Measurements from ENCODE around the gene DNAJB13.
A peak's percentile ranks its signal among the peaks of the same experiment; 100 is the strongest.

Gene DNAJB13

GRCh38 chr11:73975479-73975757 is 24.6 kb downstream of the DNAJB13 start:
- Histone ChIP-seq H3K36me3 (ENCODE audit: control insufficient read depth in 2 of 2, insufficient read depth in 2 of 2, low read length in 2 of 2) (peaks cover 33 to 41% of the 10 kb centered on the region in 2 donors), H3K4me3 (ENCODE audit: low read length in 2 of 2) (no peak overlapping the region), H3K9ac (ENCODE audit: low read depth in 1 of 2, low read length in 2 of 2) (no peak overlapping the region), H3K4me1 (ENCODE audit: control insufficient read depth in 2 of 2, insufficient read depth in 2 of 2, low read length in 2 of 2) (peaks cover 33 to 38% of the 10 kb centered on the region in 2 donors), H3K27ac (ENCODE audit: low read depth in 2 of 2, low read length in 2 of 2) (no peak overlapping the region), H3K27me3 (ENCODE audit: control insufficient read depth in 2 of 2, insufficient read depth in 2 of 2, low read length in 2 of 2) (no peaks in the 10 kb centered on the region), H3K9me3 (ENCODE audit: control insufficient read depth in 2 of 2, low read length in 2 of 2) (no peaks in the 10 kb centered on the region)

- Histone ChIP-seq H3K9ac (ENCODE audit: low read depth in 1 of 2, low read length in 2 of 2) (no peak overlapping the region), H3K27ac (ENCODE audit: low read depth in 2 of 2, low read length in 2 of 2) (no peak overlapping the region), H3K4me1 (ENCODE audit: control insufficient read depth in 2 of 2, insufficient read depth in 2 of 2, low read length in 2 of 2) (peaks cover 38 to 46% of the 10 kb centered on the region in 2 donors), H3K9me3 (ENCODE audit: control insufficient read depth in 2 of 2, low read length in 2 of 2) (no peaks in the 10 kb centered on the region), H3K36me3 (ENCODE audit: control insufficient read depth in 2 of 2, insufficient read depth in 2 of 2, low read length in 2 of 2) (peaks cover 33 to 41% of the 10 kb centered on the region in 2 donors), H3K27me3 (ENCODE audit: control insufficient read depth in 2 of 2, insufficient read depth in 2 of 2, low read length in 2 of 2) (no peaks in the 10 kb centered on the region), H3K4me3 (ENCODE audit: low read length in 2 of 2) (no peak overlapping the region)
These were observed 25.8 kb downstream of the DNAJB13 start for GRCh38 chr11:73976451-73977151.

GRCh38 chr11:73977856-73978519 is 27.2 kb downstream of the DNAJB13 start:
- Histone ChIP-seq H3K36me3 (ENCODE audit: control insufficient read depth in 2 of 2, insufficient read depth in 2 of 2, low read length in 2 of 2) (peaks cover 33 to 41% of the 10 kb centered on the region in 2 donors), H3K9me3 (ENCODE audit: control insufficient read depth in 2 of 2, low read length in 2 of 2) (no peaks in the 10 kb centered on the region), H3K27me3 (ENCODE audit: control insufficient read depth in 2 of 2, insufficient read depth in 2 of 2, low read length in 2 of 2) (no peaks in the 10 kb centered on the region), H3K9ac (ENCODE audit: low read depth in 1 of 2, low read length in 2 of 2) (no peak overlapping the region), H3K4me3 (ENCODE audit: low read length in 2 of 2) (no peak overlapping the region), H3K4me1 (ENCODE audit: control insufficient read depth in 2 of 2, insufficient read depth in 2 of 2, low read length in 2 of 2) (peaks cover 40 to 47% of the 10 kb centered on the region in 2 donors), H3K27ac (ENCODE audit: low read depth in 2 of 2, low read length in 2 of 2) (no peak overlapping the region)

GRCh38 chr11:73978576-73979086 is 27.8 kb downstream of the DNAJB13 start:
- H3K9ac ChIP-seq (ENCODE audit: low read depth in 1 of 2, low read length in 2 of 2) = no peak overlapping the region
- H3K9me3 ChIP-seq (ENCODE audit: control insufficient read depth in 2 of 2, low read length in 2 of 2) = no peaks in the 10 kb centered on the region
- no peaks in the 10 kb centered on the region for H3K27me3 ChIP-seq (ENCODE audit: control insufficient read depth in 2 of 2, insufficient read depth in 2 of 2, low read length in 2 of 2)
- H3K27ac ChIP-seq (ENCODE audit: low read depth in 2 of 2, low read length in 2 of 2) = peak overlapping the region in 1 of 2 donors; percentile 99
- H3K4me3 ChIP-seq (ENCODE audit: low read length in 2 of 2) = no peak overlapping the region
- peaks cover 36 to 44% of the 10 kb centered on the region in 2 donors for H3K4me1 ChIP-seq (ENCODE audit: control insufficient read depth in 2 of 2, insufficient read depth in 2 of 2, low read length in 2 of 2)
- H3K36me3 ChIP-seq (ENCODE audit: control insufficient read depth in 2 of 2, insufficient read depth in 2 of 2, low read length in 2 of 2) = peaks cover 33 to 41% of the 10 kb centered on the region in 2 donors

- H3K4me1 ChIP-seq (ENCODE audit: control insufficient read depth in 2 of 2, insufficient read depth in 2 of 2, low read length in 2 of 2) = peaks cover 28 to 39% of the 10 kb centered on the region in 2 donors
- H3K4me3 ChIP-seq (ENCODE audit: low read length in 2 of 2) = peak overlapping the region; percentile 35 to 95
- peak overlapping the region; percentile 61 to 77 for H3K9ac ChIP-seq (ENCODE audit: low read depth in 1 of 2, low read length in 2 of 2)
- peak overlapping the region; percentile 81 to 99 for H3K27ac ChIP-seq (ENCODE audit: low read depth in 2 of 2, low read length in 2 of 2)
- H3K27me3 ChIP-seq (ENCODE audit: control insufficient read depth in 2 of 2, insufficient read depth in 2 of 2, low read length in 2 of 2) = no peaks in the 10 kb centered on the region
- H3K9me3 ChIP-seq (ENCODE audit: control insufficient read depth in 2 of 2, low read length in 2 of 2) = no peaks in the 10 kb centered on the region
- peaks cover 29 to 33% of the 10 kb centered on the region in 2 donors for H3K36me3 ChIP-seq (ENCODE audit: control insufficient read depth in 2 of 2, insufficient read depth in 2 of 2, low read length in 2 of 2)
These were observed 29.5 kb downstream of the DNAJB13 start for GRCh38 chr11:73980001-73980961.

- Histone ChIP-seq H3K9me3 (ENCODE audit: control insufficient read depth in 2 of 2, low read length in 2 of 2) (no peaks in the 10 kb centered on the region), H3K9ac (ENCODE audit: low read depth in 1 of 2, low read length in 2 of 2) (peak overlapping the region; percentile 77 to 81), H3K27me3 (ENCODE audit: control insufficient read depth in 2 of 2, insufficient read depth in 2 of 2, low read length in 2 of 2) (no peaks in the 10 kb centered on the region), H3K27ac (ENCODE audit: low read depth in 2 of 2, low read length in 2 of 2) (peak overlapping the region; percentile 94 to 99), H3K4me1 (ENCODE audit: control insufficient read depth in 2 of 2, insufficient read depth in 2 of 2, low read length in 2 of 2) (peaks cover 28 to 39% of the 10 kb centered on the region in 2 donors), H3K36me3 (ENCODE audit: control insufficient read depth in 2 of 2, insufficient read depth in 2 of 2, low read length in 2 of 2) (peaks cover 22 to 24% of the 10 kb centered on the region in 2 donors), H3K4me3 (ENCODE audit: low read length in 2 of 2) (peak overlapping the region; percentile 76 to 95)
These were observed 30.4 kb downstream of the DNAJB13 start for GRCh38 chr11:73981051-73981805.

- Histone ChIP-seq H3K9me3 (ENCODE audit: control insufficient read depth in 2 of 2, low read length in 2 of 2) (no peaks in the 10 kb centered on the region), H3K27me3 (ENCODE audit: control insufficient read depth in 2 of 2, insufficient read depth in 2 of 2, low read length in 2 of 2) (no peaks in the 10 kb centered on the region), H3K9ac (ENCODE audit: low read depth in 1 of 2, low read length in 2 of 2) (peak within 1 kb of the TSS; percentile 77 to 87), H3K4me1 (ENCODE audit: control insufficient read depth in 2 of 2, insufficient read depth in 2 of 2, low read length in 2 of 2) (peaks cover 28 to 36% of the 10 kb centered on the region in 2 donors), H3K27ac (ENCODE audit: low read depth in 2 of 2, low read length in 2 of 2) (peak within 1 kb of the TSS; percentile 94 to 99), H3K36me3 (ENCODE audit: control insufficient read depth in 2 of 2, insufficient read depth in 2 of 2, low read length in 2 of 2) (peaks cover 9 to 10% of the 10 kb centered on the region in 2 donors), H3K4me3 (ENCODE audit: low read length in 2 of 2) (peak within 1 kb of the TSS; percentile 76 to 95)
These were observed 31.8 kb downstream of the DNAJB13 start, which contains the start of gene UCP2 for GRCh38 chr11:73982595-73982989. Gene UCP2, minus strand, starts transcription at chr11:73982843. Its CDS starts 4,465 bp downstream, at chr11:73978378.

GRCh38 chr11:73982990-73983740 is 32.3 kb downstream of the DNAJB13 start:
- peaks cover 3 to 4% of the 10 kb centered on the region in 2 donors for H3K36me3 ChIP-seq (ENCODE audit: control insufficient read depth in 2 of 2, insufficient read depth in 2 of 2, low read length in 2 of 2)
- peak overlapping the region; percentile 76 to 95 for H3K4me3 ChIP-seq (ENCODE audit: low read length in 2 of 2)

More at GRCh38 chr11:73982990-73983740, 32.3 kb downstream of the DNAJB13 start:
- peaks cover 28 to 33% of the 10 kb centered on the region in 2 donors for H3K4me1 ChIP-seq (ENCODE audit: control insufficient read depth in 2 of 2, insufficient read depth in 2 of 2, low read length in 2 of 2)
- peak overlapping the region; percentile 77 to 87 for H3K9ac ChIP-seq (ENCODE audit: low read depth in 1 of 2, low read length in 2 of 2)
- H3K27ac ChIP-seq (ENCODE audit: low read depth in 2 of 2, low read length in 2 of 2) = peak overlapping the region; percentile 94 to 99
- H3K9me3 ChIP-seq (ENCODE audit: control insufficient read depth in 2 of 2, low read length in 2 of 2) = no peaks in the 10 kb centered on the region
- no peaks in the 10 kb centered on the region for H3K27me3 ChIP-seq (ENCODE audit: control insufficient read depth in 2 of 2, insufficient read depth in 2 of 2, low read length in 2 of 2)

Measured in mucosa of rectum (tissue), 2 donors.